D721Med (cell line): ENCODE results near the gene PAX7.

Experiments used
- DNase-seq: peaks from one replicate; pipeline ENCODE4 v3.0.0; 2011; ENCODE audit warnings: low spot score; ENCODE audit not compliant: insufficient read length
- FAIRE-seq: peaks from 2 replicates; lab custom pipeline; 2011; peaks lifted over from hg19 to GRCh38; lab: Jason Lieb, UNC
- TF ChIP-seq, protein P1 (sequence below): IDR thresholded peaks from 2 replicates; pipeline ENCODE4 v1.5.1; 2012; ENCODE audit warnings: mild to moderate bottlenecking, control low read depth; ENCODE audit not compliant: insufficient read depth; ENCODE audit errors: missing control alignments

PAX7 gene

DNA sequence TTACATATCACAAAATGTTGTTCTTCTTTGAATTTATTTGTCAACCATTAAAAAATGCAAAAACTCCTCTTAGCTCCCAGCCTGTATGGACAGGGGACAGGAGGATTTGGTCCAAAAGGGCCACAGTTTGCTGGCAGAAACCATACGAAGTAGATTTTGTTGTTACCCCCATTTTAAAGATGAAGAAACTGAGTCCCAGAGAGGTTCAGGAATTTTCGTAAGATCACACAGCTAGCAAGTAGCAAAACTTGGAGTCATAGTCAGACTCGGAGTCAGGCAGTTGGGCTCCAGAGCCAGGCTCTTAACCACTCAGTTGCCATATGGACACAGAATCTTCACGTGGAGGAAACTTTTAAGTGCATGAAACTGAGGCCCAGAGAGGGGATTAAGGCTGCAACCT, 137.4 kb downstream of the PAX7 start:
- FAIRE-seq (no peak), DNase-seq (no peak)
- TF ChIP-seq, protein P1, sequence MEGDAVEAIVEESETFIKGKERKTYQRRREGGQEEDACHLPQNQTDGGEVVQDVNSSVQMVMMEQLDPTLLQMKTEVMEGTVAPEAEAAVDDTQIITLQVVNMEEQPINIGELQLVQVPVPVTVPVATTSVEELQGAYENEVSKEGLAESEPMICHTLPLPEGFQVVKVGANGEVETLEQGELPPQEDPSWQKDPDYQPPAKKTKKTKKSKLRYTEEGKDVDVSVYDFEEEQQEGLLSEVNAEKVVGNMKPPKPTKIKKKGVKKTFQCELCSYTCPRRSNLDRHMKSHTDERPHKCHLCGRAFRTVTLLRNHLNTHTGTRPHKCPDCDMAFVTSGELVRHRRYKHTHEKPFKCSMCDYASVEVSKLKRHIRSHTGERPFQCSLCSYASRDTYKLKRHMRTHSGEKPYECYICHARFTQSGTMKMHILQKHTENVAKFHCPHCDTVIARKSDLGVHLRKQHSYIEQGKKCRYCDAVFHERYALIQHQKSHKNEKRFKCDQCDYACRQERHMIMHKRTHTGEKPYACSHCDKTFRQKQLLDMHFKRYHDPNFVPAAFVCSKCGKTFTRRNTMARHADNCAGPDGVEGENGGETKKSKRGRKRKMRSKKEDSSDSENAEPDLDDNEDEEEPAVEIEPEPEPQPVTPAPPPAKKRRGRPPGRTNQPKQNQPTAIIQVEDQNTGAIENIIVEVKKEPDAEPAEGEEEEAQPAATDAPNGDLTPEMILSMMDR: no peak

DNA sequence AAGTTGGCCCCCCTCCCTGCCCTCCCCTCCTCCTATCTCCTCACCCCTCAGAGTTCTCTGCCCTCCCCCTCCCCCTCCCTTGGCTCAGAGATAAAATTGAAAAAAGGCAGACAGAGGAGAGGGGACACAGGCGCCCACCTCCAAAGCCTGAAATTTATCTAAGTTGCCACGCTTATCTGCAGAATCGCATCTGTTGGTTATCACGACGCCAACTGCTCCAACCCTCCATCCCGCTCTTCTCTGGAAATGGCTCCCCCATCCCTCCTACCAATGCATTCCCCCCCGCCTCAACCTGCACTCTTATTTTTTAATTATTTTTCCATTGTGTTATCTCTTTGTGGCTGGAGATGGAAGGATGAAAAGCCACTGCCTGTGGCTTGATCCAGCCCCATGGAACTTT, 138.5 kb downstream of the PAX7 start:
- DNase-seq: no peak
- TF ChIP-seq, protein P1: no peak
- no peak for FAIRE-seq

DNA sequence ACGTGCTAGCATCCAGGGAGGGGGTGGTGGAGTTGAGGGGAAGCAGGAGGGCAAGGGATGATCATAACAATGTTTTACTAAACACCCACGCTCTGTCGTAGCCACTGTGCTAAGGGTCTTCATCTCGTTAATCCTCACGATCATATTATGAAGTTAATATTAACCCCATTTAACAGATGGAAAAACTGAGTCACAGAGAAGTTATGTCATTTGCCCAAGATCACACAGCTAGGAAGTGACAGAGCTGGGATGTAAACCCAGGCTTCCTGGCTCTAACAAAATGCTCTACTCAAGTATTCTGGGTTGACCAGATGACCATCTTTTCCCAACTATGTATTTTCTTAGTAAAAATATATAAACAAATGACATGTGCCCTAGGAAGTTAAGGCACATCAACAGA, 140.2 kb downstream of the PAX7 start:
- FAIRE-seq (no peak), DNase-seq (no peak)
- TF ChIP-seq, protein P1: no peak

DNA sequence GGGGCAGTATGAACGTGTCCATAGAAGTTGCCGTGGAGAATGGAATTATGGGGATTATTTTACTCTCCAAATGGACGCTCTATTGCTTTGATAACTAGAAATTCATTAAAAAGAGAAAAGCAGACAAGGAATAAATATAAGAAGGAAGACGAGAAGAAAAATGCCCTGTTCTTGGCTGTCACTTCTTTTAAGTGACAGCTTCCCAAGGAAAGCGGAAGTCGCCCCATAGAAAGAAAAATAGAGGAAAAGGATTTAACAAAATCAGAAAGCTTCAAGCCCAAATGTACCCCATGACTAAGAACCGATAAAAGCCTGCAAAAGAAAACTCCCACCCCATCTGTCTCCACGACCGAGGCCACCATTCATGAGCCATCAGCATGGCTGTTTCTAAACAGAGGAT, 143.1 kb downstream of the PAX7 start:
- FAIRE-seq: no peak

DNA sequence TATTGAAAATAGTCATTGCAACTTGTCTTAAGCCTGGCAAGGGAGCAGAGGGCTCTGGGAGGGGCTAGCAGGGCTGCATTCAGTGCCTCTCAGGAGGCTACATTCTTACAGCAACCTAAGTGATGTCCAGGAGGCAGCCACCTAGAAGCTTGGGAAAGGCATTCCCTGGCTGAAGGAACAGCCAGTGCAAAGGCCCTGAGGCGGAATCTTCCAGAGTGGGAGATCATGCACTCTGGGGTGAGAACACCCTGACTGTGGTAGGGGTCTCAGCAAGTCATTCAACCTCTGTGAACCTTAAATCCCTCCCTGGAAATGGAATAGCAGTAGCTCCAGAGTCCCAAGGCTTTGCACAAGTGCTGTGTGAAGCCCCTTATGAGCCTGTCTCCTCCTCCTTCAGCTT, 144.7 kb downstream of the PAX7 start:
- FAIRE-seq (no peak), DNase-seq (no peak)
- TF ChIP-seq, protein P1: no peak

More for the DNA sequence above, 143.1 kb downstream of the PAX7 start:
- TF ChIP-seq, protein P1: no peak
- DNase-seq: no peak

DNA sequence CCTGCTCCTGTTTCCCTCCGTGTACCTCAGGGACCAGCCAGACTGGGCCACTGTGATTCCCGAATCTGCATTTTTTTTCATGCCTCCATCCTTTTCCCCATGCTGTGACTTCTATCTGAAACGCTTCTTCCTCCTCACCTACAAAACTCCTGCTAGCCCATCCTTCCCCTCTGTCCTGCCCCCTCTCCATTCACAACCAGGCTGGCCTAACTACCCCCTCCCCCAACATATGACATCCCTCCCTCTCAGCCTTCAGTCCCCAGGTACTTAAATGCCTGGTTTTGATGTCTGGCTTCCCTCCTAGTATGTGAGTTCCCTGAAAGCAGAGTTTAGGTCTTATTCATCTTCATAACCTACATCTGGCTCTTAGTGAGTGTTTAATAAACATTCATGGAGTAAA, 146.1 kb downstream of the PAX7 start:
- DNase-seq (no peak), FAIRE-seq (no peak)
- TF ChIP-seq, protein P1: no peak

DNA sequence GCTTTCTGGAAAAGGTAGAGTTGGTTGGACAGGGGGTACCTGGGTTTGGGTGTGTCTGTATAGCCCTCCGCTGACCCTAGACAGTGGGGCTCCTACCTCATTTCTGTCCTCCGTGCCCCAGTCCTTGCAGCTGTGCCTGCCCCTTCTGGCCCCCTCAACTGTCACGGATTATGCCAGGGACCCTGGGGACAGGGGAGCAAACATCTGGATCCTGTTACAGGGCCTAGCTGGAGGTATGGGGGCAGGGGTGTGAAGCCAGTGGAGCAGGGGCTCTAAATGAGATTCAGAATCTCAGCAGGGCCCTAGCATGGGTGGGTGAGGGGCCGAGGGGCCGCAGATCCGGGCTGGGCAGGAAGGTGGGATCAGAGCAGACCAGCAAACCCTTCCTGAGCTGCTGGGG, 147.8 kb downstream of the PAX7 start:
- TF ChIP-seq, protein P1: no peak
- no peak for DNase-seq
- FAIRE-seq: no peak
